Heart left ventricle (tissue), 16 donors: ENCODE data around the gene EMILIN3. TPM values are rescaled to one million over a fixed set of nuclear protein-coding genes. Genes with fewer than 3 reads are reported as not detected.

Experiments
- ATAC-seq, 4 donors: fragments of 200-7000 bp; cut with Tn5 transposase; one replicate each; pipeline ENCODE4 v1.9.1; 2020 to 2022; ENCODE audit warnings: moderate library complexity in 4 of 4, mild to moderate bottlenecking in 3 of 4, moderate number of reproducible peaks in 1 of 4
- DNase-seq, 5 donors: peaks; one replicate each; pipeline ENCODE4 v3.0.0-alpha.2; 2020
- H3K27ac ChIP-seq, 12 donors: fragments of 200-600 bp; sonication (generic) in 4 of 12; one replicate each; pipeline versions ENCODE4 v1.5.0 to v1.8.0; 2016 to 2022; ENCODE audit warnings: mild to moderate bottlenecking in 2 of 12
- H3K27me3 ChIP-seq, 9 donors: fragments of 200-600 bp; sonication (generic) in 2 of 9; one replicate each; pipeline versions ENCODE4 v1.5.1 to v1.8.0; 2016 to 2022; ENCODE audit warnings: mild to moderate bottlenecking in 3 of 9
- H3K36me3 ChIP-seq, 9 donors: fragments of 200-600 bp; sonication (generic) in 2 of 9; one replicate each; pipeline versions ENCODE4 v1.5.0 to v1.8.0; 2018 to 2022; ENCODE audit warnings: mild to moderate bottlenecking in 2 of 9
- H3K4me1 ChIP-seq, 12 donors: fragments of 200-600 bp; sonication (generic) in 4 of 12; one replicate each; pipeline versions ENCODE4 v1.5.0 to v1.8.0; 2016 to 2022; ENCODE audit warnings: mild to moderate bottlenecking in 3 of 12
- H3K4me3 ChIP-seq, 12 donors: fragments of 200-600 bp; sonication (generic) in 4 of 12; one replicate each; pipeline versions ENCODE4 v1.5.0 to v1.8.0; 2017 to 2022; ENCODE audit warnings: mild to moderate bottlenecking in 9 of 12, moderate library complexity in 4 of 12
- H3K9me3 ChIP-seq, 12 donors: fragments of 200-600 bp; sonication (generic) in 4 of 12; one replicate each; pipeline versions ENCODE4 v1.5.0 to v1.8.0; 2016 to 2022; ENCODE audit warnings: mild to moderate bottlenecking in 1 of 12
- POLR2A ChIP-seq, 2 donors: fragments of 450-650 bp; IDR thresholded peaks; one replicate each; pipeline ENCODE4 v1.6.1; 2017; ENCODE audit warnings: antibody characterized with exemption in 2 of 2, mild to moderate bottlenecking in 2 of 2, moderate library complexity in 2 of 2
- WGBS, 4 donors: extraction: QIAGEN DNeasy Blood & Tissue Kit in 2 of 4; methylation state at CpG; one replicate each; pipeline versions ENCODE4 v1.1.5 to v1.1.7; 2013 to 2018; 5-methylcytosine and 5-hydroxymethylcytosine counted together
- intact Hi-C, 10 donors: fragments of 100-400 bp; cut with DNase I; formaldehyde crosslinking; loops; one replicate each; pipeline versions ENCODE4 v1.11.1 to v1.14.2; 2022
- polyA plus RNA-seq, 2 donors: library from polyadenylated mRNA; stranded (reverse); fragments of 200-250 nt; gene quantifications; one replicate each; pipeline ENCODE4 v1.2.3, GENCODE V29; 2013
- total RNA-seq, 9 donors: library from RNA; depleted of rRNA in 2 of 9; stranded (reverse); fragments of >200 nt in 2 of 9; fragmentation: NEBNext Ultra II Directional in 3 of 9; extraction: Animal tissue kit (Norgen Biotek cat#: 25700) in 3 of 9; gene quantifications; one replicate each; pipeline versions ENCODE4 v1.1.0 to v1.2.4, GENCODE V29; 2016 to 2023
- TF ChIP-seq, protein P1 (sequence below), 12 donors: fragments of 200-600 bp; sonication (generic) in 4 of 12; IDR thresholded peaks; one replicate each; pipeline versions ENCODE4 v1.5.0 to v1.8.0; 2018 to 2022; ENCODE audit warnings: antibody characterized with exemption in 12 of 12, mild to moderate bottlenecking in 5 of 12
- donor health status: ischemic (EF 13 %, LVEDD 7.1; RV severe dilation, severe dysfunction).
- donor health status: healthy with polysubstance abuse.
- donor health status: DM: no; HTN: yes; CAD: no.
- donor health status: DM: no; HTN: no; CAD: no.
- donor health status: ischemic (EF 25% LVEDD 6.9; RV normal size, moderate dysfunction).
- donor health status: ischemic (EF 25% LVEDD 5.7; RV mildly dilated, moderate dysfunction).
- donor health status: healthy.
- donor health status: DM: yes; HTN: yes; CAD: no.
- donor health status: ischemic (EF 35%, LVEDD 5.7; RV mildly dilated, moderate dysfunction).
- donor health status: nonischemic (EF 11% LVEDD 7.7; RV severe dilation, severe dysfunction).
- donor health status: DM: yes; HTN: yes; CAD: no.
- donor health status: PGD.
- donor health status: ischemic (EF 29% LVEDD 5.4; RV normal size, mild dysfunction).
- donor health status: nonischemic (EF 23%, LVEDD 6.1; RV moderate dilation, normal function).

Gene EMILIN3
- total and polyA plus RNA-seq, 11 donors: 0.24 to 9.3 (median 2.2) TPM

DNA sequence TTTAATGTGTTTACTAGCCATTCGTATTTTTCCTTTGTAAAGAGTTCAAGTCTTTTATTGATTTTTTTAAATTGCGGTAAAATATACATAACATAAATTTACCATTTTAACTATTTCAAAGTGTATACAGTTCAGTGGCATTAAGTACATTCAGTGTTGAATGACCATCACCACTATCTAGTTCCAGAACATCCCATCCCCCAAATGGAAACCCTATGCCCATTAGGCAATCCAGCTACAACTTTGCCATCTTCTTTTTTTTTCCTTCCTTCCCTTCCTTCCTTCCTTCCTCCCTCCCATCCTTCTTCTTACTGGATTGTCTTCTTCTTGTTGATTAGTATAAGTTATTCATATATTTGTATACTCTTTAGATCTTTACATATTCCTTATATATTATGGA is 17.4 kb downstream of the EMILIN3 start:
- Histone ChIP-seq H3K4me1 (peaks cover 0 to 3% (median 0%) of the 10 kb centered on the region in 12 donors), H3K27ac (no peak overlapping the region), H3K9me3 (no peaks in the 10 kb centered on the region), H3K27me3 (no peaks in the 10 kb centered on the region), H3K36me3 (peaks cover 0 to 72% (median 47%) of the 10 kb centered on the region in 9 donors), H3K4me3 (no peak overlapping the region)
- no peak for ATAC-seq
- 94 to 97% (median 95%) methylated on average over 2 of the region's 2 CpGs for WGBS, 4 donors
- intact Hi-C loops: loop anchor here in 2 of 10 donors (10.0 kb wide), 1 partner anchor 346 kb away; no protein-coding TSS in a partner anchor
- no peak for DNase-seq
- no peak for TF ChIP-seq POLR2A (IDR thresholded peaks at IDR 0.05)
- TF ChIP-seq, protein P1, sequence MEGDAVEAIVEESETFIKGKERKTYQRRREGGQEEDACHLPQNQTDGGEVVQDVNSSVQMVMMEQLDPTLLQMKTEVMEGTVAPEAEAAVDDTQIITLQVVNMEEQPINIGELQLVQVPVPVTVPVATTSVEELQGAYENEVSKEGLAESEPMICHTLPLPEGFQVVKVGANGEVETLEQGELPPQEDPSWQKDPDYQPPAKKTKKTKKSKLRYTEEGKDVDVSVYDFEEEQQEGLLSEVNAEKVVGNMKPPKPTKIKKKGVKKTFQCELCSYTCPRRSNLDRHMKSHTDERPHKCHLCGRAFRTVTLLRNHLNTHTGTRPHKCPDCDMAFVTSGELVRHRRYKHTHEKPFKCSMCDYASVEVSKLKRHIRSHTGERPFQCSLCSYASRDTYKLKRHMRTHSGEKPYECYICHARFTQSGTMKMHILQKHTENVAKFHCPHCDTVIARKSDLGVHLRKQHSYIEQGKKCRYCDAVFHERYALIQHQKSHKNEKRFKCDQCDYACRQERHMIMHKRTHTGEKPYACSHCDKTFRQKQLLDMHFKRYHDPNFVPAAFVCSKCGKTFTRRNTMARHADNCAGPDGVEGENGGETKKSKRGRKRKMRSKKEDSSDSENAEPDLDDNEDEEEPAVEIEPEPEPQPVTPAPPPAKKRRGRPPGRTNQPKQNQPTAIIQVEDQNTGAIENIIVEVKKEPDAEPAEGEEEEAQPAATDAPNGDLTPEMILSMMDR (IDR thresholded peaks at IDR 0.05): no peak

DNA sequence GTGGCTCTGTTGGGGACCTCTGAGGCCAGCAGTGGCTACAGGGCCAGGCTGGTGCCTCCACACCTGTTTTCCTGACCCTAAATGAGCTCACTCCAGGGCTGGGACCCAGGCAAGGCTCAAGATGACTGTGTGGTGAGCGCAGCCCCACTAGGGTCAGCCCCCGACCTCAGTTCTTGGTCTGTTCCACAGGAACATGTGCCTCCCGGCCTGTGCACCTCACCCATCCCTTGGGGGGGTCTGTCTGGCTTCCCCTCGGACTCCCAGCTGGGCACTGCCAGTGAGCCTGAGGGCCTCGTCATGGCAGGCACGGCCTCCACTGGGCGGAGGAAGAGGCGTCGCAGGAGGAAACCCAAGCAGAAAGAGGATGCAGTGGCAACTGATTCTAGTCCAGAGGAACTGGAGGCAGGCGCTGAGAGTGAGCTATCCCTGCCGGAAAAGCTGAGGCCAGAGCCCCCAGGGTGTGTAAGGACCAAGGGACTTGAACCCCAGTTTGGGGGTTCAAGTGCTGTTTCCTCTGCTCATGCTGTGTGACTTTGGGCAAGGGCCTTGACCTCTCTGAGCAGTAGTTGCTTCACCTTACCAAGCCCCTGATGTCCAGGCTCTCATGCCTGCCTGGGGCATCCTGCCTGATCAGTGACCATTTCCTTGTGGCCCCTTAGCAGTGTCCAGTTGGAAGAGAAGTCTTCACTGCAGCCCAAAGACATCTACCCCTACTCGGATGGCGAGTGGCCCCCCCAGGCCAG is 18.0 kb downstream of the EMILIN3 start:
- intact Hi-C loops: loop anchor here in 2 of 10 donors (10.0 kb wide), 1 partner anchor 346 kb away; no protein-coding TSS in a partner anchor
- H3K4me3 ChIP-seq: no peak overlapping the region
- no peak overlapping the region for H3K27ac ChIP-seq
- H3K9me3 ChIP-seq: no peaks in the 10 kb centered on the region
- no peak for TF ChIP-seq POLR2A (IDR thresholded peaks at IDR 0.05)
- TF ChIP-seq, protein P1 (IDR thresholded peaks at IDR 0.05): no peak
- WGBS, 4 donors: 93 to 99% (median 94%) methylated on average over 5 to 13 of the region's 13 CpGs
- peaks cover 0 to 68% (median 47%) of the 10 kb centered on the region in 9 donors for H3K36me3 ChIP-seq
- H3K27me3 ChIP-seq: no peaks in the 10 kb centered on the region
- ATAC-seq (no peak), DNase-seq (peak in 1 of 5 donors; percentile 28)
- peaks cover 0 to 6% (median 0%) of the 10 kb centered on the region in 12 donors for H3K4me1 ChIP-seq

DNA sequence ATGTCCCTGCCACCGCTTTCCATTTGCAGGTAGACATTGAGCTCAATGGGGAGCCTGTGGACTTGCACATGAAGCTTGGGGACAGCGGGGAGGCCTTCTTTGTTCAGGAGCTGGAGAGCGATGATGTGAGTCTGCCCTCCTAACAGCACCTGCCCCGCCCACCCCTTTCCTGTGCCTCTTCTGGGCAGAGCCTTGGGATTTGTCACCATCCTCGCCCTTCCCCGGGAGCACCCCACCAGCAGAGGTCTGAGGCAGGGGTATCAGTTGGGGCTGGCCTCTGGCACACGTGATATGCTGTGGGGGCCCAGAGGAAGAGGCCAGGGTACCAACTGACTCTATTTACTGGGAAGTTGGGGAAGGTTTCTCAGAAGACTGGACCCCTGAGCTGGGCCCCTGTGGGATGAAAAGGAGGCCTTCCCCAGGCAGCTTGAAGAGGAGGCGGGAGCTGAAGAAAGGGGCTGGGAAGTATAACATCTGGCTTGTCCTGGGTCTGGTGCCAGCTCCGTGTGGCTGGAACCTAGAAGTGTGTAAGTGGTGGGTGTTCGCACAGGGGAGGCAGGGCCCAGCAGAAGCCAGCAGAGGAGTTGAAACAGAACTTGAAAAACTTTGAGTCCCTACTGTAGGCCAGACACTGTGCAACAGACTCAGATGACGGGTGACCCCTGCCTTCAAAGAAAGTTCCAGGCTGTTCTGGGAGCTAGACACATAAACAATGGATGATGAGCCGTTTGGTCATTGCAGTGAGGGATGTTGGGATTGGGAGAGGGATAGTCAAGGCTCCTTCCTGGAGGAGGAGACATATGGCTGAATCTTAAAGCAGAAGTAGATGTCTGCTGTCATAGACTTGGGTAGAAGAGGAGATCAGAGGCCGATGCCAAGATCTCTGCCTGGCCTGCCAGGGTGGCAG is 18.8 kb downstream of the EMILIN3 start:
- DNase-seq: peak in 2 of 5 donors; percentile 53 to 57
- H3K27ac ChIP-seq: peak overlapping the region in 2 of 12 donors; percentile 7 to 19
- no peak for TF ChIP-seq POLR2A (IDR thresholded peaks at IDR 0.05)
- TF ChIP-seq, protein P1 (IDR thresholded peaks at IDR 0.05): no peak
- no peak overlapping the region for H3K4me3 ChIP-seq
- 84 to 91% (median 85%) methylated on average over 11 to 13 of the region's 13 CpGs for WGBS, 4 donors
- intact Hi-C loops: loop anchor here in 2 of 10 donors (10.0 kb wide), 1 partner anchor 347 kb away; no protein-coding TSS in a partner anchor
- peaks cover 0 to 66% (median 44%) of the 10 kb centered on the region in 9 donors for H3K36me3 ChIP-seq
- H3K9me3 ChIP-seq: no peaks in the 10 kb centered on the region
- H3K4me1 ChIP-seq: peaks cover 0 to 11% (median 0%) of the 10 kb centered on the region in 12 donors
- ATAC-seq: peak; percentile 37 to 76 (median 44)
- H3K27me3 ChIP-seq: no peaks in the 10 kb centered on the region
